GM12872 (cell line): ENCODE data around the gene RBMS1.

ENCODE experiments used
- CTCF ChIP-seq: IDR thresholded peaks from 3 replicates; pipeline ENCODE4 v1.5.1; 2011; ENCODE audit warnings: low read depth, mild to moderate bottlenecking, low read length, moderate library complexity; ENCODE audit not compliant: insufficient read depth

RBMS1 gene

DNA sequence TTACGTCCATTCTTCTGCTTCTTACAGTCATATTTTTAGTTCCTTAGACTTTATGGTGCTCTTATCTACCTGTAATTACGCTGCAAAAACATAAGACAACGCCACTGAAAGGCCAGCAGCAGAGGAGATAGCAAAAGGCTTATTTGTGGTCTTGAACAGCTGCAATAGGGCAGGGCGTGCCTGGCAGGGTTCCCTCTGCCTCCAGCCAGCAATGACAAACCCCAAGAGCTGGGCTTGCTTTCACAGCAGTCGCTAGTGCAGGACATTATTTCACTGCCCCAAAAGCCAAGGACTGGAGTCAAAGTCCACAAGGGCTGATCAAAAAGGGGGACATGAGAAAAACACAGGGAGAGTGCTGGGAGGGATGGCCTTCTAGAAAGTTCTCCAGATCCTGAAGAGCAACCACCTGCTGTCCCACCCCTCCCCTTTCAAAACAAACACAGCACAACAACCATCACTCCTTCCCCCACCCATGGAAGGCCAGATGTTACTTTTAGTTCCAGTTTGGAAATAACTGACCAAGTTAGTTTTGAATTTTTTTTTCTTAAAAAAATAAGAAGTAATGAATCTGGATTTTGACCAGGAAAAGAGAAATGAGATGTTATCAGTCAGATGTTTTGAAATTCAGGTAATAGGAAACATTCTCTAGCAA is 127.8 kb downstream of the RBMS1 start:
- TF ChIP-seq CTCF, result no peak

- TF ChIP-seq CTCF, result no peak
Measured at GRCh38 chr2:160364364-160364763, 129.2 kb downstream of the RBMS1 start.

GRCh38 chr2:160363961-160364360 is 129.6 kb downstream of the RBMS1 start:
- TF ChIP-seq CTCF, result no peak

DNA sequence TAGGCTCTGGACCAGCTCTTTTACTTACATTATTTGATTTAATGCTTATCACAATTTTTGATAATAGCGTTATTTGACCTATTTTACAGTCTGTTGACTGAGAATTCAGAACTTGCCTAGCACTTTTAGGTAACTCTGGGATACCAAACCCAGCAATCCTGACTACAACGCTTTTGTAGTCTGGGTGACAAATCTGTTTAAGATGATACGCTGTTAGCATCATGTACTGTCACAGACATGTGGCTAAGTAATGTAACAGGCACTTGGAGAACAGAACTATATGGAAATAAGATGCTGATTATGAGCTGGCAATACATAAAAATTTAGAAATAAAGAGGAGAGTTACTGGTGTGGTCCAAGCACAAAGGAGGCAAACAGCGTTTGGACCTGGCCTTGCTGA is 130.6 kb downstream of the RBMS1 start:
- no peak for TF ChIP-seq CTCF

- TF ChIP-seq CTCF, result no peak
Measured at GRCh38 chr2:160362541-160362940, 131.1 kb downstream of the RBMS1 start.

GRCh38 chr2:160362018-160362417 is 131.6 kb downstream of the RBMS1 start:
- TF ChIP-seq CTCF, result no peak

GRCh38 chr2:160360089-160360757 is 133.4 kb downstream of the RBMS1 start:
- no peak for TF ChIP-seq CTCF
